ENCODE measurements around the gene CD200.

DNA sequence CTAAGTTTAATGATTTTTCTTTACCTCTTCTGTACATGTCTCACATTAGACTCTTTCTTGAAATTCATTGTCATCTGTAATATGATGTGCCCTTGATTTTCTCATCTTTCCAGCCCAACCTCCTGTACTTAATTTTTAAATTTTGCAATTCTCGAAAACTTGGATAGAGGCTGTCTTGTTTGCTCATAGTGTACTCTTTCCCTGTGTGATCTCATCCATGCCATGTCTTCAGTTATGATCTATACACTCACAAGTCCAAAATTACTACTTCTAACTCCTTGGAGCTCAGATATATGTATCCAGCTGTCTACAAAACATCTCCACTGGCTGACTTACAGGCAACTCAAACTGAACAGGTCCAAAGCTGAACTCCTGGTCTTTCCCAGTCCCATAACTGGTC, 42.2 kb downstream of the CD200 start:
- no peak for TF ChIP-seq L3MBTL2 (conservative IDR thresholded peaks at IDR 0.05)
- no peak for TF ChIP-seq TARDBP (IDR thresholded peaks at IDR 0.05)
- no peak for TF ChIP-seq SP1 (IDR thresholded peaks at IDR 0.05)
- TF ChIP-seq BHLHE40 (IDR thresholded peaks at IDR 0.05; ENCODE audit: borderline replicate concordance): no peak

All from HEK293T (cell line).